ENCODE data around the gene GSN. TPM values are rescaled to one million over a fixed set of nuclear protein-coding genes. Genes with fewer than 3 reads are reported as not detected.

GSN gene
- polyA plus RNA-seq, 1 of the 3 experiments (the other 2 are of a cell fraction) = 168 TPM

GRCh38 chr9:121278477-121279261 is 10.7 kb downstream of the GSN start (continued):
- TF ChIP-seq, protein P1, sequence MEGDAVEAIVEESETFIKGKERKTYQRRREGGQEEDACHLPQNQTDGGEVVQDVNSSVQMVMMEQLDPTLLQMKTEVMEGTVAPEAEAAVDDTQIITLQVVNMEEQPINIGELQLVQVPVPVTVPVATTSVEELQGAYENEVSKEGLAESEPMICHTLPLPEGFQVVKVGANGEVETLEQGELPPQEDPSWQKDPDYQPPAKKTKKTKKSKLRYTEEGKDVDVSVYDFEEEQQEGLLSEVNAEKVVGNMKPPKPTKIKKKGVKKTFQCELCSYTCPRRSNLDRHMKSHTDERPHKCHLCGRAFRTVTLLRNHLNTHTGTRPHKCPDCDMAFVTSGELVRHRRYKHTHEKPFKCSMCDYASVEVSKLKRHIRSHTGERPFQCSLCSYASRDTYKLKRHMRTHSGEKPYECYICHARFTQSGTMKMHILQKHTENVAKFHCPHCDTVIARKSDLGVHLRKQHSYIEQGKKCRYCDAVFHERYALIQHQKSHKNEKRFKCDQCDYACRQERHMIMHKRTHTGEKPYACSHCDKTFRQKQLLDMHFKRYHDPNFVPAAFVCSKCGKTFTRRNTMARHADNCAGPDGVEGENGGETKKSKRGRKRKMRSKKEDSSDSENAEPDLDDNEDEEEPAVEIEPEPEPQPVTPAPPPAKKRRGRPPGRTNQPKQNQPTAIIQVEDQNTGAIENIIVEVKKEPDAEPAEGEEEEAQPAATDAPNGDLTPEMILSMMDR (IDR thresholded peaks at IDR 0.05) = peak; percentile 86
- peak; percentile 87 for TF ChIP-seq TCF12 (IDR thresholded peaks at IDR 0.05)
- TF ChIP-seq GABPA (IDR thresholded peaks at IDR 0.05; ENCODE audit: low read depth) = peak; percentile 19; the same call in 1 of the 2 replicates
- TF ChIP-seq SIN3A (IDR thresholded peaks at IDR 0.05; ENCODE audit: borderline replicate concordance, low read depth, low read length) = no peak
- no peak for TF ChIP-seq RFX5 (IDR thresholded peaks at IDR 0.05; ENCODE audit: low read length)
- TF ChIP-seq EP300 (IDR thresholded peaks at IDR 0.05; ENCODE audit: borderline replicate concordance in 1 of 2, low read depth in 1 of 2, low read length in 1 of 2) = peak; percentile 29 to 74; a peak in 1 of 4 replicates
- TF ChIP-seq TAF1 (IDR thresholded peaks at IDR 0.05; ENCODE audit: borderline replicate concordance, low read depth, low read length) = no peak; the same call in 1 of the 2 replicates
- TF ChIP-seq, protein P2, sequence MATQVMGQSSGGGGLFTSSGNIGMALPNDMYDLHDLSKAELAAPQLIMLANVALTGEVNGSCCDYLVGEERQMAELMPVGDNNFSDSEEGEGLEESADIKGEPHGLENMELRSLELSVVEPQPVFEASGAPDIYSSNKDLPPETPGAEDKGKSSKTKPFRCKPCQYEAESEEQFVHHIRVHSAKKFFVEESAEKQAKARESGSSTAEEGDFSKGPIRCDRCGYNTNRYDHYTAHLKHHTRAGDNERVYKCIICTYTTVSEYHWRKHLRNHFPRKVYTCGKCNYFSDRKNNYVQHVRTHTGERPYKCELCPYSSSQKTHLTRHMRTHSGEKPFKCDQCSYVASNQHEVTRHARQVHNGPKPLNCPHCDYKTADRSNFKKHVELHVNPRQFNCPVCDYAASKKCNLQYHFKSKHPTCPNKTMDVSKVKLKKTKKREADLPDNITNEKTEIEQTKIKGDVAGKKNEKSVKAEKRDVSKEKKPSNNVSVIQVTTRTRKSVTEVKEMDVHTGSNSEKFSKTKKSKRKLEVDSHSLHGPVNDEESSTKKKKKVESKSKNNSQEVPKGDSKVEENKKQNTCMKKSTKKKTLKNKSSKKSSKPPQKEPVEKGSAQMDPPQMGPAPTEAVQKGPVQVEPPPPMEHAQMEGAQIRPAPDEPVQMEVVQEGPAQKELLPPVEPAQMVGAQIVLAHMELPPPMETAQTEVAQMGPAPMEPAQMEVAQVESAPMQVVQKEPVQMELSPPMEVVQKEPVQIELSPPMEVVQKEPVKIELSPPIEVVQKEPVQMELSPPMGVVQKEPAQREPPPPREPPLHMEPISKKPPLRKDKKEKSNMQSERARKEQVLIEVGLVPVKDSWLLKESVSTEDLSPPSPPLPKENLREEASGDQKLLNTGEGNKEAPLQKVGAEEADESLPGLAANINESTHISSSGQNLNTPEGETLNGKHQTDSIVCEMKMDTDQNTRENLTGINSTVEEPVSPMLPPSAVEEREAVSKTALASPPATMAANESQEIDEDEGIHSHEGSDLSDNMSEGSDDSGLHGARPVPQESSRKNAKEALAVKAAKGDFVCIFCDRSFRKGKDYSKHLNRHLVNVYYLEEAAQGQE (IDR thresholded peaks at IDR 0.05; ENCODE audit: low read depth, low read length) = no peak
- peak; percentile 57; the same call in 1 of the 2 replicates for TF ChIP-seq NFIC (IDR thresholded peaks at IDR 0.05; ENCODE audit: borderline replicate concordance)
- TF ChIP-seq RAD21 (IDR thresholded peaks at IDR 0.05; ENCODE audit: low read length) = peak; percentile 61
- peak; percentile 89 for TF ChIP-seq JUND (IDR thresholded peaks at IDR 0.05)
- TF ChIP-seq, protein P3, sequence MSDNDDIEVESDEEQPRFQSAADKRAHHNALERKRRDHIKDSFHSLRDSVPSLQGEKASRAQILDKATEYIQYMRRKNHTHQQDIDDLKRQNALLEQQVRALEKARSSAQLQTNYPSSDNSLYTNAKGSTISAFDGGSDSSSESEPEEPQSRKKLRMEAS (IDR thresholded peaks at IDR 0.05; ENCODE audit: low read depth) = peak; percentile 85; the same call in 1 of the 2 replicates
- no peak for TF ChIP-seq RCOR1 (IDR thresholded peaks at IDR 0.05; ENCODE audit: low read length)
- peak; percentile 85 for TF ChIP-seq MXI1 (IDR thresholded peaks at IDR 0.05; ENCODE audit: low read depth, low read length)
